Astrocyte of the spinal cord (primary cell): ENCODE measurements around the gene FBXW8.

Source experiments
- DNase-seq: peaks from one replicate; pipeline ENCODE4 v3.0.0; 2011; ENCODE audit warnings: low read depth, low spot score
- H3K4me3 ChIP-seq: 2 replicates; pipeline ENCODE4 v1.5.1; 2011; ENCODE audit warnings: low read depth, mild to moderate bottlenecking, low read length, moderate library complexity
- in situ Hi-C: cut with HindIII; loops from 2 replicates; pipeline ENCODE4 v1.10.0; 2017; ENCODE audit warnings: low sequenced_read_pairs
- TF ChIP-seq, protein P1 (sequence below): IDR thresholded peaks from 2 replicates; pipeline ENCODE4 v1.5.1; 2012; ENCODE audit warnings: low read depth, mild to moderate bottlenecking, low read length, inconsistent platforms

FBXW8 gene

DNA sequence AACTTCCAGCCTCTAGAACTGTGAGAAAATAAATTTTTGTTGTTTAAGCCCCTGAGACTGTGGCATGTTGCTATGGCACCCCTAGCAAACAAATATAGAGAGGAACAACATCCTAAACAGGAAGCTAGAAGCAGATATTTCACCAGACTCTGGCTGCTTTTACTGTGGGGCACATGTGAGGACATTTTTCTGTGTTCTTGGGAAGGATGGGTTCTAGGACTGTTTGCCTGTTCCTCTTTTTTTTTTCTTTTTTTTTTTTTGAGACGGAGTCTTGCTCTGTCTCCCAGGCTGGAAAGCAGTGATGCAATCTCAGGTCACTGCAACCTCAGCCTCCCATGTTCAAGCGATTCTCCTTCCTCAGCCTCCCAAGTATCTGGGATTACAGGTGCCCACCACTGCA is 25.3 kb upstream of the FBXW8 start:
- TF ChIP-seq, protein P1, sequence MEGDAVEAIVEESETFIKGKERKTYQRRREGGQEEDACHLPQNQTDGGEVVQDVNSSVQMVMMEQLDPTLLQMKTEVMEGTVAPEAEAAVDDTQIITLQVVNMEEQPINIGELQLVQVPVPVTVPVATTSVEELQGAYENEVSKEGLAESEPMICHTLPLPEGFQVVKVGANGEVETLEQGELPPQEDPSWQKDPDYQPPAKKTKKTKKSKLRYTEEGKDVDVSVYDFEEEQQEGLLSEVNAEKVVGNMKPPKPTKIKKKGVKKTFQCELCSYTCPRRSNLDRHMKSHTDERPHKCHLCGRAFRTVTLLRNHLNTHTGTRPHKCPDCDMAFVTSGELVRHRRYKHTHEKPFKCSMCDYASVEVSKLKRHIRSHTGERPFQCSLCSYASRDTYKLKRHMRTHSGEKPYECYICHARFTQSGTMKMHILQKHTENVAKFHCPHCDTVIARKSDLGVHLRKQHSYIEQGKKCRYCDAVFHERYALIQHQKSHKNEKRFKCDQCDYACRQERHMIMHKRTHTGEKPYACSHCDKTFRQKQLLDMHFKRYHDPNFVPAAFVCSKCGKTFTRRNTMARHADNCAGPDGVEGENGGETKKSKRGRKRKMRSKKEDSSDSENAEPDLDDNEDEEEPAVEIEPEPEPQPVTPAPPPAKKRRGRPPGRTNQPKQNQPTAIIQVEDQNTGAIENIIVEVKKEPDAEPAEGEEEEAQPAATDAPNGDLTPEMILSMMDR: no peak
- no peak for DNase-seq
- H3K4me3 ChIP-seq: no peak overlapping the region
- in situ Hi-C loops: no loop called here

DNA sequence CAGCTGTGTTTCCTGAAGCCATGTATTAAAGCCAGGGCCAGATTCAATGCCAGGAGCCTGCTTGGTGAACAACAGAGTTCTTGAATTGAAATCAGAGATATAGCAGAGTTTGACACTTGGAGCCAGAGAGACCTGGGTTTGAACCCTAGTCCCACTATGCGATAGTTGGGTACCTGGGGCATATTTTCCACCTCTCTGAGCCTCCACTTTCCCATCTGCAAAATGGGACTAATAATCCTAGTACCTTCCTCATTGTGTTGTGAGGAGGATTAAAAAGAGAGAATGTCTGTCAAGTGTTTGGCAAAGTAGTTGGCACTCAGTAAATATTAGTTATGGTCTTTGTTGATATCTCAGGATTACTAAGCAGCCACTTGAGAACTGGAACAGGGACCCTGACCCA is 23.5 kb upstream of the FBXW8 start:
- in situ Hi-C loops: no loop called here
- DNase-seq: no peak
- H3K4me3 ChIP-seq: no peak overlapping the region
- TF ChIP-seq, protein P1: no peak

DNA sequence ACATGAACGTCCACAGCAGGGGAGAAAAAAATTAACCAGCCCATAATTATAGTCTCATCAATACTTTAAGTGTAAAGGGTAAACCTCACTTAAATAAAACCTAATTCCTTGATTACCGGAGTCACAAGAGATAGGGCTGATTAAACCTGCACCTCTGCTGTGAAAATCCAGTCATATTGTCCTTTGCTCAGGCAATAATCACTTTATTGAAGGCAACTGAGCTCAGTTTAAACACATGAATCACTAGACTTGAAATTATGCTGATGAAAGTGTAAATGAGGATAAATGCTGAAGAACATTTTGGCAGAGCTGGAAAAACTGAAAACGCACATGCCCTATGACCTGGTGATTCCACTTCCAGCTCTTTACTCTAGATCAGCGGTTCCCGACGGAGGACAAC is 22.9 kb upstream of the FBXW8 start:
- in situ Hi-C loops: no loop called here
- TF ChIP-seq, protein P1: no peak
- no peak overlapping the region for H3K4me3 ChIP-seq
- DNase-seq: no peak

DNA sequence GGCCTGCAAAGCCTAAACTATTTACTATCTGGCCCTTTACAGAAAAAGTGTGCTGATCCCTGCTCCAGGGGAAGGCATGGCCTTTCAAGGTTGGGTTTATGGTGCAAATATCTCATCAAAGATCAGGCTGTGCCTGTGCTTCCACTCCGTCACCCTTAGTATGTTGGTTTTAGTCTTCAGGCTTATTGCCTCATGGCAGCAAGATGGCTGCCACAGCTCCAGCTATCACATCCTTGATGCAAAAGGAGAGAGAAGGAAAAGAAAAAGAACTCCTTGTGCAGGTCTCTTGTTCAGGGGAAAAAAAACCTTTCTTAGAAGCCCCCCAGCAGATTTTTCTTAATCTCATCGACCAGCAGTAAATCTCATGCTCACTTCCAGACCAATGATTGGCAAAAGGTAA is 20.4 kb upstream of the FBXW8 start:
- no peak overlapping the region for H3K4me3 ChIP-seq
- in situ Hi-C loops: no loop called here
- TF ChIP-seq, protein P1: no peak
- DNase-seq: no peak

DNA sequence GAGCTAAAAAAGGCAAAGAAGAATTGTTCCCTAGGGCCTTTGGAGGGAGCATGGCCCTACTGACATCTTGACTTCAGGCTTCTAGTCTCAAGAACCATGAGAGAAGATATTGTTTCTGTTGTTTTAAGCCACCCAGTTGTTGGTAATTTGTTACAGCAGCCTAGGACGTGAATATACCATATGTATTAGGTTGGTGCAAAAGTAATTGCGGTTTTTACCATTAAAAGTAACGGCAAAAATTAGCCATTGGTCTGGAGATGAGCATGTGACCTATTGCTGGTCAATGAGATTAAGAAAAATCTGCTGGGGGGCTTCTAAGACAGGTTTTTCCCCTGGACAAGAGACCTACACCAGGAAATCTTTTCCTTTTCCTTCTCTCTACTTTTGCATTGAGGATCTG is 19.7 kb upstream of the FBXW8 start:
- TF ChIP-seq, protein P1: no peak
- no peak overlapping the region for H3K4me3 ChIP-seq
- no peak for DNase-seq
- in situ Hi-C loops: no loop called here

DNA sequence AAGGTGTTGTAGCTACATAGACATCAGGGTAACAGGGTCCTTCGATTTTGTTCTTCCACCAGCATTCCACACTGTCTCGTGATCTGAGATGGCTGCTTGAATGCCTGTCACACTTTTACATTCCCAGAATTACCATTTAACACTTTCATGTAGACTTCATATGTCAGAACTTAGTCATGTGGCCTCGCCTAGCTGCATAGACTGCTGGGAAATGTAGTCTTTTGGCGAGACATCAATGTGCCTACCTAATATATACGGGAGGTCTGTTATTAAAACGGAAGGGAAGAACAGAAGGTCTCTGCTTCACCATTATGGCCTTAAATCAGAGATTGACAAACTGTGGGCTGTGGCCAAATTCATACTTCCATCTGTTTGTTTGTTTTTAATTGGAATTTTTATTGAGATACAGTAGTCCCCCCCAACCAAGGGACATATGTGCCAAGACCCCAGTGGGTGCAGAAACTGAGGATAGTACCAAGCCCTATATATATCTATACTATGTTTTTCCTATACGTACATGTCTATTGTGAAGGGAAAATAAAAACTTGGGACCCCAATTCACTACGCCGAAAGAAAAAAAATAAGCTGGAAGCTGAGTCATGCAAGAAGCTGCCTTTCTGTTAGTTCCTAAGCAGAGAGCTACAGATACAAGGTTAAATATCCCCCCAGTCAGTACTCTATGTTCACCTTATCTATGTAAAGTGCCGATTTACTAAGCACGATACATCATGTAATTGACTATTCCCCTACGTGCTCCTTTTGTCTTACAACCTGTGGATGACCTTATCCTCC is 18.2 kb upstream of the FBXW8 start:
- no peak overlapping the region for H3K4me3 ChIP-seq
- in situ Hi-C loops: no loop called here
- TF ChIP-seq, protein P1: no peak
- no peak for DNase-seq

DNA sequence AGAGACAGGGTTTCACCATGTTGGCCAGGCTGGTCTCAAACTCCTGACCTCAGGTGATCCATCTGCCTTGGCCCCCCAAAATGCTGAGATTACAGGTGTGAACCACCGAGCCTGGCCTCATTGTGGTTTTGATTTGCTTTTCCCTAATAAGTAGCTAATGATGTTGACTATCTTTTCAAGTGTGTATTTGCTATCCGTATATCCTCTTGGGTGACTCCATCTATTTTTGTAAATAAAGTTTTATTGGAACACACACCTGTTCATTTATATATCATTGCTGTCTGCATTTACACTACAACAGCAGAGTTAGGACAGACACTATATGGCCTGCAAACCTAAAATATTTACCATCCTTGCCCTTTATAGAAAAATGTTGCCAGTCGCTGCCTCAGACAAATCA is 15.8 kb upstream of the FBXW8 start:
- in situ Hi-C loops: no loop called here
- no peak for DNase-seq
- TF ChIP-seq, protein P1: no peak
- no peak overlapping the region for H3K4me3 ChIP-seq
